ENCODE measurements around the gene ZNF625.

DNA sequence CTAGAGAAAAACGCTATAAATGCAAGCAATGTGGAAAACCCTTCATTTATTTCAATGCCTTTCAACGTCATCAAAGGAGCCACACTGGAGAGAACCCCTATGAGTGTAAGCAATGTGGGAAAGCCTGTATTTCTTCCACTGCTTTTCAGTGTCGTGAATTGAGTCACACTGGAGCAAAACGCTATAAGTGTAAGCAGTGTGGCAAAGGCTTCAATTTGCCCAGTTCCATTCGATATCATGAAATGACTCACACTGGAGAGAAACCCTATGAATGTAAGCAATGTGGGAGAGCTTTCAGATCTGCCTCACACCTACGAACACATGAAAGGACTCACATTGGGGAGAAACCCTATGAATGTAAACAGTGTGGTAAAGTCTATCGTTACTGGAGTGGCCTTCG, 43.8 kb downstream of the ZNF625 start:
- no peak for TF ChIP-seq POLR2AphosphoS5 (IDR thresholded peaks at IDR 0.05)
- TF ChIP-seq, protein P1, sequence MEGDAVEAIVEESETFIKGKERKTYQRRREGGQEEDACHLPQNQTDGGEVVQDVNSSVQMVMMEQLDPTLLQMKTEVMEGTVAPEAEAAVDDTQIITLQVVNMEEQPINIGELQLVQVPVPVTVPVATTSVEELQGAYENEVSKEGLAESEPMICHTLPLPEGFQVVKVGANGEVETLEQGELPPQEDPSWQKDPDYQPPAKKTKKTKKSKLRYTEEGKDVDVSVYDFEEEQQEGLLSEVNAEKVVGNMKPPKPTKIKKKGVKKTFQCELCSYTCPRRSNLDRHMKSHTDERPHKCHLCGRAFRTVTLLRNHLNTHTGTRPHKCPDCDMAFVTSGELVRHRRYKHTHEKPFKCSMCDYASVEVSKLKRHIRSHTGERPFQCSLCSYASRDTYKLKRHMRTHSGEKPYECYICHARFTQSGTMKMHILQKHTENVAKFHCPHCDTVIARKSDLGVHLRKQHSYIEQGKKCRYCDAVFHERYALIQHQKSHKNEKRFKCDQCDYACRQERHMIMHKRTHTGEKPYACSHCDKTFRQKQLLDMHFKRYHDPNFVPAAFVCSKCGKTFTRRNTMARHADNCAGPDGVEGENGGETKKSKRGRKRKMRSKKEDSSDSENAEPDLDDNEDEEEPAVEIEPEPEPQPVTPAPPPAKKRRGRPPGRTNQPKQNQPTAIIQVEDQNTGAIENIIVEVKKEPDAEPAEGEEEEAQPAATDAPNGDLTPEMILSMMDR (IDR thresholded peaks at IDR 0.05) = no peak
